ENCODE results near the gene MRPL40. TPM values are rescaled to one million over a fixed set of nuclear protein-coding genes. Genes with fewer than 3 reads are reported as not detected.

MRPL40 gene
- total and polyA plus RNA-seq, 2 experiments from 2014 or later, result 15.5 to 53.5 TPM

DNA sequence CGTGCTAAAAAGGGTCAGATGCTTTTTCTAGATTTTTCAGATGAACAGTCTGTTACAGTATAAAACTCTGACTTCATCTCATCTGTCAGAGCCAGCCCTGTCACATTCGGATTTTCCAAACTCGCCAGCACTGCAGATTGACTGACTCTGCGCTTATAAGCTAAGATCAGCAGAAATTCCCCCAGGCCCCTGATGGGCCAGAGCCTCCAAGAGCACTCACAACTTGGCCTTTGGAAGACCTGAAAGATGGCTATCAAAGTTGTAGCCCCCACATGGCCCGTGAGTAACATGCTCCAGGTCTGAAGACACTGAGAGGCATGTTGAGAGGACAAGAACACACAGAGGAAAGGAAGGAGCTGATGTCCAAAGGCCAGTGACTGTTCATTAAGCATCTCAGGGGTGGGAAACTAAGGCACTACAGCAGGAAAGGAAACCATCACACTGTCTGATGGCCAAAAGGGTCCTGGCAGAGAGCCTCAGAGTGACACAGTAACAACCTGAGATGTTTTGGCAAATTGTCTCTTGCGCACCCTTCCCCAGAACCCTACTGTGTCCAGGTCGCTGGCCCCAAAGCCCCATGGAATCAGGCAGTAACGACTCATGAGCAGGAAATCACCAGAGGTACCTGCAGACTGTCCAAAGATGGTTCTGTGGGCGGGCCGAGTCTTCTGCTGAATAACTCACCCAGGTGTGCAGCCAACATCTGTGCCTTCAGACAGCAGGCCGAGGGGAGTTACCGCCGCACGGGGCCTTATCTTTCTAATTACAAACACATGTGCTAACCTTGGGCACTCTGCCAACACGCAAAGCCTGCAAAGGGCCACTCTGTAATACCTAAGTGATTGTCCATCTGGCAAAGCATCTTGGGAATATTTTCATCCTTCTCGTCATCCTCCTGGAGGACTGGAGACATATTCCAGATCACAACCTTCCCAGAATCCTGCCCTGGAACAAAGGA is 24.4 kb upstream of the MRPL40 start (continued):
- TF ChIP-seq, protein P1, sequence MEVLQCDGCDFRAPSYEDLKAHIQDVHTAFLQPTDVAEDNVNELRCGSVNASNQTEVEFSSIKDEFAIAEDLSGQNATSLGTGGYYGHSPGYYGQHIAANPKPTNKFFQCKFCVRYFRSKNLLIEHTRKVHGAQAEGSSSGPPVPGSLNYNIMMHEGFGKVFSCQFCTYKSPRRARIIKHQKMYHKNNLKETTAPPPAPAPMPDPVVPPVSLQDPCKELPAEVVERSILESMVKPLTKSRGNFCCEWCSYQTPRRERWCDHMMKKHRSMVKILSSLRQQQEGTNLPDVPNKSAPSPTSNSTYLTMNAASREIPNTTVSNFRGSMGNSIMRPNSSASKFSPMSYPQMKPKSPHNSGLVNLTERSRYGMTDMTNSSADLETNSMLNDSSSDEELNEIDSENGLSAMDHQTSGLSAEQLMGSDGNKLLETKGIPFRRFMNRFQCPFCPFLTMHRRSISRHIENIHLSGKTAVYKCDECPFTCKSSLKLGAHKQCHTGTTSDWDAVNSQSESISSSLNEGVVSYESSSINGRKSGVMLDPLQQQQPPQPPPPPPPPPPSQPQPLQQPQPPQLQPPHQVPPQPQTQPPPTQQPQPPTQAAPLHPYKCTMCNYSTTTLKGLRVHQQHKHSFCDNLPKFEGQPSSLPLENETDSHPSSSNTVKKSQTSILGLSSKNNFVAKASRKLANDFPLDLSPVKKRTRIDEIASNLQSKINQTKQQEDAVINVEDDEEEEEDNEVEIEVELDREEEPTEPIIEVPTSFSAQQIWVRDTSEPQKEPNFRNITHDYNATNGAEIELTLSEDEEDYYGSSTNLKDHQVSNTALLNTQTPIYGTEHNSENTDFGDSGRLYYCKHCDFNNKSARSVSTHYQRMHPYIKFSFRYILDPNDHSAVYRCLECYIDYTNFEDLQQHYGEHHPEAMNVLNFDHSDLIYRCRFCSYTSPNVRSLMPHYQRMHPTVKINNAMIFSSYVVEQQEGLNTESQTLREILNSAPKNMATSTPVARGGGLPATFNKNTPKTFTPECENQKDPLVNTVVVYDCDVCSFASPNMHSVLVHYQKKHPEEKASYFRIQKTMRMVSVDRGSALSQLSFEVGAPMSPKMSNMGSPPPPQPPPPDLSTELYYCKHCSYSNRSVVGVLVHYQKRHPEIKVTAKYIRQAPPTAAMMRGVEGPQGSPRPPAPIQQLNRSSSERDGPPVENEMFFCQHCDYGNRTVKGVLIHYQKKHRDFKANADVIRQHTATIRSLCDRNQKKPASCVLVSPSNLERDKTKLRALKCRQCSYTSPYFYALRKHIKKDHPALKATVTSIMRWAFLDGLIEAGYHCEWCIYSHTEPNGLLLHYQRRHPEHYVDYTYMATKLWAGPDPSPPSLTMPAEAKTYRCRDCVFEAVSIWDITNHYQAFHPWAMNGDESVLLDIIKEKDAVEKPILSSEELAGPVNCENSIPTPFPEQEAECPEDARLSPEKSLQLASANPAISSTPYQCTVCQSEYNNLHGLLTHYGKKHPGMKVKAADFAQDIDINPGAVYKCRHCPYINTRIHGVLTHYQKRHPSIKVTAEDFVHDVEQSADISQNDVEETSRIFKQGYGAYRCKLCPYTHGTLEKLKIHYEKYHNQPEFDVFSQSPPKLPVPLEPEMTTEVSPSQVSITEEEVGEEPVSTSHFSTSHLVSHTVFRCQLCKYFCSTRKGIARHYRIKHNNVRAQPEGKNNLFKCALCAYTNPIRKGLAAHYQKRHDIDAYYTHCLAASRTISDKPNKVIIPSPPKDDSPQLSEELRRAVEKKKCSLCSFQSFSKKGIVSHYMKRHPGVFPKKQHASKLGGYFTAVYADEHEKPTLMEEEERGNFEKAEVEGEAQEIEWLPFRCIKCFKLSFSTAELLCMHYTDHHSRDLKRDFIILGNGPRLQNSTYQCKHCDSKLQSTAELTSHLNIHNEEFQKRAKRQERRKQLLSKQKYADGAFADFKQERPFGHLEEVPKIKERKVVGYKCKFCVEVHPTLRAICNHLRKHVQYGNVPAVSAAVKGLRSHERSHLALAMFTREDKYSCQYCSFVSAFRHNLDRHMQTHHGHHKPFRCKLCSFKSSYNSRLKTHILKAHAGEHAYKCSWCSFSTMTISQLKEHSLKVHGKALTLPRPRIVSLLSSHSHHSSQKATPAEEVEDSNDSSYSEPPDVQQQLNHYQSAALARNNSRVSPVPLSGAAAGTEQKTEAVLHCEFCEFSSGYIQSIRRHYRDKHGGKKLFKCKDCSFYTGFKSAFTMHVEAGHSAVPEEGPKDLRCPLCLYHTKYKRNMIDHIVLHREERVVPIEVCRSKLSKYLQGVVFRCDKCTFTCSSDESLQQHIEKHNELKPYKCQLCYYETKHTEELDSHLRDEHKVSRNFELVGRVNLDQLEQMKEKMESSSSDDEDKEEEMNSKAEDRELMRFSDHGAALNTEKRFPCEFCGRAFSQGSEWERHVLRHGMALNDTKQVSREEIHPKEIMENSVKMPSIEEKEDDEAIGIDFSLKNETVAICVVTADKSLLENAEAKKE (CRISPR knock-in tag; IDR thresholded peaks at IDR 0.05), result no peak
- TF ChIP-seq NANOG (IDR thresholded peaks at IDR 0.05; ENCODE audit: borderline replicate concordance) (no peak), EZH2phosphoT487 (IDR thresholded peaks at IDR 0.05; ENCODE audit: unreplicated experiment) (no peak), ZNF114 (CRISPR knock-in tag; IDR thresholded peaks at IDR 0.05) (no peak), CREB1 (CRISPR knock-in tag; IDR thresholded peaks at IDR 0.05; ENCODE audit: low read depth) (no peak), ZNF331 (CRISPR knock-in tag; IDR thresholded peaks at IDR 0.05; ENCODE audit: low read depth) (no peak)

DNA sequence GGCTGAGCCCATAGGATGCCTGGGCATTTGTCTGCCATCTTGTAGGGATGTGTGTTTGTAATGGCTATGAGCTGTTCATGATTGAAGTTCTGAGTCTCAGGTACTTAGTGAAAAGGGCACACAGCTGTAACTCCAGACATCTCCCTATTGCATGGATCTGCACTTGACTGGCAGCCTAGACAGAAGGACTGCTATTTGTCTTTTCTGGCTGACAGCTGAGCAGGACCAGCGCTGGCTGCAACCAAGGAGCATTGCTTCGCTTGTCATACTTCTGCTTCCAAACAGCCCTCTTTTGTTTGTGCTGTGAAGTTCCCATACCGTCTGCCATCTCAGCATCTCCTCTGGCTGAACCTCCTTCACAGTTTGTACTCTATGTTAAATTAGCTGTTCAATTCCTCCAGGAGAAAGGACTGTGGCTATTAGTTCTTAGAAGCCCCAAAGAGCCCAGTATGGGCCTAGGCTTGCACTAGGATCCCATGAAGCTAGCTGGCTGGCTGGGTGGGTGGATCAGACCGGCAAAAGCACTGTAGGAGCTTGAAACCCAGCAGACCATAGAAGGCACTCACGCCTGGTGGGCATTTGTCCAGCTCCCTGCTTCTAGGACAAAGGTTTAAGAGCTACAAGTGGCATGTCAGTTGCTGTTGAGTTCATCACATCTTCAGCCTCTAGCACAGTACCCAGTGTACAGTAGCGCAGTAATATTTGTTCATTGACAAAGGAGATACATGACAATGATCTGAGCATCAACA is 21.2 kb upstream of the MRPL40 start:
- Histone ChIP-seq H3K9me2 (ENCODE audit: insufficient read depth) (no peaks in the 10 kb centered on the region), H3K4me3 (no peak overlapping the region), H3K4me2 (no peak overlapping the region), H3K4me1 (ENCODE audit: insufficient read depth) (peaks cover 4% of the 10 kb centered on the region; the same call in 1 of the 2 replicates), H3K27me3 (ENCODE audit: insufficient read depth) (no peaks in the 10 kb centered on the region), H3K36me3 (ENCODE audit: insufficient read depth) (peaks cover 16% of the 10 kb centered on the region; the same call in 1 of the 2 replicates), H3K79me2 (replicated peaks; ENCODE audit: insufficient read depth) (peaks cover 58% of the 10 kb centered on the region), H3F3A (replicated peaks; ENCODE audit: low read depth) (no peaks in the 10 kb centered on the region), H4K20me1 (replicated peaks; ENCODE audit: insufficient read depth) (peaks cover 41% of the 10 kb centered on the region), H3K27ac (ENCODE audit: low read depth) (no peak overlapping the region), H2AFZ (no peak overlapping the region)
- H3K9me3 Mint-ChIP-seq, result no peaks in the 10 kb centered on the region
- peaks cover 7% of the 10 kb centered on the region for H3K27me3 Mint-ChIP-seq (ENCODE audit: insufficient read depth, low read depth, poor library complexity)
- peaks cover 34% of the 10 kb centered on the region for H3K36me3 Mint-ChIP-seq (ENCODE audit: low read depth)
- DNase-seq (ENCODE audit: low spot score) (no peak), ATAC-seq (no peak)
- no peak overlapping the region for H3K4me3 Mint-ChIP-seq
- H3K4me1 Mint-ChIP-seq, result peaks cover 19% of the 10 kb centered on the region
- H3K27ac Mint-ChIP-seq, result no peak overlapping the region
- TF ChIP-seq EZH2phosphoT487 (IDR thresholded peaks at IDR 0.05; ENCODE audit: unreplicated experiment) (no peak), POLR2AphosphoS5 (IDR thresholded peaks at IDR 0.05; ENCODE audit: low read depth) (no peak), STAT1 (IDR thresholded peaks at IDR 0.05; ENCODE audit: unreplicated experiment) (no peak), ZNF114 (CRISPR knock-in tag; IDR thresholded peaks at IDR 0.05) (no peak)

Data from GM23338 (cell line).